HepG2 (cell line): ENCODE data around the gene CERS6. TPM values are rescaled to one million over a fixed set of nuclear protein-coding genes. Genes with fewer than 3 reads are reported as not detected.
"Not testable (repeated sequence)": the region's sequence is repeated elsewhere in the genome, so short reads cannot be mapped to it uniquely, and the experiment has no call there.

Experiments used
- CHD4 ChIP-seq: fragments of 200-600 bp; sonication (generic); IDR thresholded peaks from 2 replicates; pipeline ENCODE4 v1.7.0; 2017; ENCODE audit warnings: mild to moderate bottlenecking, low read length, borderline replicate concordance
- ELF1 ChIP-seq: sonication (generic); formaldehyde crosslinking; IDR thresholded peaks from 2 replicates; pipeline ENCODE4 v1.4.0; 2020; ENCODE audit warnings: missing genetic modification reagents
- EP300 ChIP-seq, 3 experiments: sonication (generic) in 1 of 3; formaldehyde crosslinking in 1 of 3; IDR thresholded peaks; 2 replicates each; pipeline versions ENCODE4 v1.5.1 to v1.6.1; 2011 to 2020; ENCODE audit warnings: low read depth in 2 of 3, low read length in 2 of 3, borderline replicate concordance in 1 of 3, improper control_type of control experiment in 1 of 3, mild to moderate bottlenecking in 1 of 3, missing genetic modification reagents in 1 of 3, moderate library complexity in 1 of 3
- FOXA1 ChIP-seq, 2 experiments: fragments of 450-650 bp in 1 of 2; sonication (generic) in 1 of 2; formaldehyde crosslinking in 1 of 2; IDR thresholded peaks; 2 replicates each; pipeline versions ENCODE4 v1.4.0 to v1.6.1; 2016 to 2020; ENCODE audit warnings: missing genetic modification reagents in 1 of 2
- FOXA3 ChIP-seq: IDR thresholded peaks from 2 replicates; pipeline ENCODE4 v1.6.1; 2016; ENCODE audit warnings: missing genetic modification reagents, missing compliant biosample characterization
- FOXK1 ChIP-seq: sonication (generic); formaldehyde crosslinking; IDR thresholded peaks from 2 replicates; pipeline ENCODE4 v1.4.0; 2020; ENCODE audit warnings: low read depth, missing genetic modification reagents, borderline replicate concordance
- GATAD2A ChIP-seq: IDR thresholded peaks from 2 replicates; pipeline ENCODE4 v1.6.1; 2016
- HMGXB3 ChIP-seq: sonication (generic); formaldehyde crosslinking; IDR thresholded peaks from 2 replicates; pipeline ENCODE4 v1.4.0; 2020; ENCODE audit warnings: missing genetic modification reagents, borderline replicate concordance
- HOXA3 ChIP-seq: sonication (generic); formaldehyde crosslinking; IDR thresholded peaks from 2 replicates; pipeline ENCODE4 v1.5.0; 2020; ENCODE audit warnings: missing genetic modification reagents
- NCOA2 ChIP-seq: sonication (generic); formaldehyde crosslinking; IDR thresholded peaks from 2 replicates; pipeline ENCODE4 v1.8.0; 2022; ENCODE audit warnings: inconsistent platforms
- NCOR1 ChIP-seq: fragments of 200-600 bp; sonication (generic); IDR thresholded peaks from 2 replicates; pipeline ENCODE4 v1.7.0; 2017; ENCODE audit warnings: antibody characterized with exemption, low read length, borderline replicate concordance
- PHF21A ChIP-seq: sonication (generic); formaldehyde crosslinking; IDR thresholded peaks from 2 replicates; pipeline ENCODE4 v1.5.0; 2020; ENCODE audit warnings: mild to moderate bottlenecking, missing genetic modification reagents
- PHF5A ChIP-seq: IDR thresholded peaks from one replicate; pipeline ENCODE4 v1.6.1; 2018; ENCODE audit warnings: low read depth, missing genetic modification reagents; ENCODE audit not compliant: unreplicated experiment
- POLR2A ChIP-seq, 2 experiments: IDR thresholded peaks; 2 replicates each; pipeline ENCODE4 v1.6.1; 2011; ENCODE audit warnings: low read depth in 2 of 2, low read length in 2 of 2, mild to moderate bottlenecking in 1 of 2, moderate library complexity in 1 of 2; ENCODE audit not compliant: insufficient read depth in 1 of 2
- POLR2AphosphoS5 ChIP-seq: IDR thresholded peaks from 2 replicates; pipeline ENCODE4 v1.6.1; 2012; ENCODE audit warnings: low read depth, low read length
- RXRB ChIP-seq: IDR thresholded peaks from 2 replicates; pipeline ENCODE4 v1.6.1; 2016; ENCODE audit warnings: borderline replicate concordance, missing genetic modification reagents, missing compliant biosample characterization
- SALL1 ChIP-seq: sonication (generic); formaldehyde crosslinking; IDR thresholded peaks from 2 replicates; pipeline ENCODE4 v1.8.0; 2022; ENCODE audit warnings: mild to moderate bottlenecking, missing genetic modification reagents
- SOX5 ChIP-seq: IDR thresholded peaks from 2 replicates; pipeline ENCODE4 v1.6.1; 2016; ENCODE audit warnings: borderline replicate concordance
- TEAD3 ChIP-seq: optimal IDR thresholded peaks from 2 replicates; pipeline ENCODE3; 2016; ENCODE audit warnings: borderline replicate concordance
- ZNF136 ChIP-seq: sonication (generic); formaldehyde crosslinking; IDR thresholded peaks from 2 replicates; pipeline ENCODE4 v1.8.1; 2022; ENCODE audit warnings: low read depth, mild to moderate bottlenecking, moderate library complexity, missing genetic modification reagents
- ZNF652 ChIP-seq: IDR thresholded peaks from 2 replicates; pipeline ENCODE4 v1.6.1; 2016; ENCODE audit warnings: low read depth, borderline replicate concordance
- ZSCAN9 ChIP-seq: IDR thresholded peaks from 2 replicates; pipeline ENCODE4 v1.6.1; 2016; ENCODE audit warnings: borderline replicate concordance
- polyA plus RNA-seq, 8 experiments: library from polyadenylated mRNA; depleted of rRNA in 3 of 8; stranded (reverse) in 7 of 8; unstranded in 1 of 8; fragments of >200 nt; fragmentation: Illumina TruSeq in 4 of 8; extraction: Trizol in 4 of 8; gene quantifications; 2 replicates each; pipeline versions ENCODE4 v1.2.1 to v1.2.3, GENCODE V29; 2011 to 2016; ENCODE audit warnings: low read depth in 4 of 8, missing spikeins in 1 of 8, mixed read lengths in 1 of 8; ENCODE audit not compliant: insufficient read depth in 1 of 8
- total RNA-seq, 5 experiments: library from RNA; depleted of rRNA; stranded (reverse); fragments of >200 nt; fragmentation: Illumina TruSeq; extraction: Trizol; gene quantifications; 2 replicates each; pipeline ENCODE4 v1.2.3, GENCODE V29; 2016; ENCODE audit warnings: low read depth in 1 of 5
- TF ChIP-seq, protein P1 (sequence below): sonication (generic); formaldehyde crosslinking; conservative IDR thresholded peaks from 2 replicates; pipeline ENCODE4 v1.4.0; 2020; ENCODE audit warnings: mild to moderate bottlenecking, missing genetic modification reagents, moderate library complexity

CERS6 gene
- total and polyA plus RNA-seq, 2 of the 13 experiments (the other 11 are each of a cell fraction or from before 2014, with no cell fraction given), result 10.1 to 20.3 TPM

GRCh38 chr2:168493219-168493618, 37.1 kb downstream of the CERS6 start (continued):
- TF ChIP-seq, protein P1, sequence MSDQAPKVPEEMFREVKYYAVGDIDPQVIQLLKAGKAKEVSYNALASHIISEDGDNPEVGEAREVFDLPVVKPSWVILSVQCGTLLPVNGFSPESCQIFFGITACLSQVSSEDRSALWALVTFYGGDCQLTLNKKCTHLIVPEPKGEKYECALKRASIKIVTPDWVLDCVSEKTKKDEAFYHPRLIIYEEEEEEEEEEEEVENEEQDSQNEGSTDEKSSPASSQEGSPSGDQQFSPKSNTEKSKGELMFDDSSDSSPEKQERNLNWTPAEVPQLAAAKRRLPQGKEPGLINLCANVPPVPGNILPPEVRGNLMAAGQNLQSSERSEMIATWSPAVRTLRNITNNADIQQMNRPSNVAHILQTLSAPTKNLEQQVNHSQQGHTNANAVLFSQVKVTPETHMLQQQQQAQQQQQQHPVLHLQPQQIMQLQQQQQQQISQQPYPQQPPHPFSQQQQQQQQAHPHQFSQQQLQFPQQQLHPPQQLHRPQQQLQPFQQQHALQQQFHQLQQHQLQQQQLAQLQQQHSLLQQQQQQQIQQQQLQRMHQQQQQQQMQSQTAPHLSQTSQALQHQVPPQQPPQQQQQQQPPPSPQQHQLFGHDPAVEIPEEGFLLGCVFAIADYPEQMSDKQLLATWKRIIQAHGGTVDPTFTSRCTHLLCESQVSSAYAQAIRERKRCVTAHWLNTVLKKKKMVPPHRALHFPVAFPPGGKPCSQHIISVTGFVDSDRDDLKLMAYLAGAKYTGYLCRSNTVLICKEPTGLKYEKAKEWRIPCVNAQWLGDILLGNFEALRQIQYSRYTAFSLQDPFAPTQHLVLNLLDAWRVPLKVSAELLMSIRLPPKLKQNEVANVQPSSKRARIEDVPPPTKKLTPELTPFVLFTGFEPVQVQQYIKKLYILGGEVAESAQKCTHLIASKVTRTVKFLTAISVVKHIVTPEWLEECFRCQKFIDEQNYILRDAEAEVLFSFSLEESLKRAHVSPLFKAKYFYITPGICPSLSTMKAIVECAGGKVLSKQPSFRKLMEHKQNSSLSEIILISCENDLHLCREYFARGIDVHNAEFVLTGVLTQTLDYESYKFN (CRISPR knock-in tag), result peak; percentile 80
- TF ChIP-seq ZSCAN9 (CRISPR knock-in tag), result peak; percentile 68; the same call in 1 of the 2 replicates
- TF ChIP-seq POLR2AphosphoS5, result peak; percentile 36; the same call in 1 of the 2 replicates
- peak; percentile 66 for TF ChIP-seq SALL1 (CRISPR knock-in tag)
- TF ChIP-seq GATAD2A (CRISPR knock-in tag), result peak; percentile 93
- TF ChIP-seq FOXA3 (CRISPR knock-in tag), result peak; percentile 80
- TF ChIP-seq ZNF652 (CRISPR knock-in tag), result peak; percentile 98
- peak in 1 of 2 experiments; percentile 50; a peak in 2 of 4 replicates for TF ChIP-seq EP300 (IDR thresholded peaks at IDR 0.05; ENCODE audit: low read depth in 2 of 2, low read length in 2 of 2)
- not testable (repeated sequence) for TF ChIP-seq EP300 (CRISPR knock-in tag; IDR thresholded peaks at IDR 0.05; ENCODE audit: borderline replicate concordance); FOXA1 (IDR thresholded peaks at IDR 0.05)
- 0 out of 4 replicates have a peak, but pooled peaks of 1 of the 2 experiments have one; percentile 23 for TF ChIP-seq POLR2A (IDR thresholded peaks at IDR 0.05; ENCODE audit: insufficient read depth in 1 of 2, low read depth in 2 of 2, low read length in 2 of 2)
- peak; percentile 65; the same call in 1 of the 2 replicates for TF ChIP-seq FOXK1
- peak; percentile 54 for TF ChIP-seq PHF5A (CRISPR knock-in tag)
- 0 out of 2 replicates have a peak, but pooled peaks have one; percentile 31 for TF ChIP-seq NCOA2 (CRISPR knock-in tag)
- 0 out of 2 replicates have a peak, but pooled peaks have one; percentile 7 for TF ChIP-seq CHD4
- peak; percentile 61 for TF ChIP-seq TEAD3 (CRISPR knock-in tag)
- peak; percentile 20; the same call in 1 of the 2 replicates for TF ChIP-seq HOXA3
- TF ChIP-seq NCOR1, result 0 out of 2 replicates have a peak, but pooled peaks have one; percentile 31
- peak; percentile 41; the same call in 1 of the 2 replicates for TF ChIP-seq HMGXB3 (CRISPR knock-in tag)
- peak; percentile 59 for TF ChIP-seq FOXA1 (CRISPR knock-in tag; IDR thresholded peaks at IDR 0.05)
- TF ChIP-seq SOX5 (CRISPR knock-in tag), result peak; percentile 49; the same call in 1 of the 2 replicates
- TF ChIP-seq ZNF136 (CRISPR knock-in tag), result peak; percentile 41; the same call in 1 of the 2 replicates
- TF ChIP-seq ELF1 (CRISPR knock-in tag), result peak; percentile 82
- TF ChIP-seq RXRB (CRISPR knock-in tag), result peak; percentile 43; the same call in 1 of the 2 replicates
- TF ChIP-seq PHF21A (CRISPR knock-in tag), result peak; percentile 61; the same call in 1 of the 2 replicates
